Stomach smooth muscle (tissue), 2 donors: Measurements from ENCODE around the gene MMEL1.
A peak's percentile ranks its signal among the peaks of the same experiment; 100 is the strongest.
"Not testable (repeated sequence)": the region's sequence is repeated elsewhere in the genome, so short reads cannot be mapped to it uniquely, and the experiment has no call there.

ENCODE experiments used
- H3K27ac ChIP-seq: one replicate; pipeline ENCODE4 v1.7.0; 2013; ENCODE audit warnings: mild to moderate bottlenecking, low read length, inconsistent platforms
- H3K27me3 ChIP-seq, 2 donors: one replicate each; pipeline ENCODE4 v1.7.0; 2013; ENCODE audit warnings: low read length in 2 of 2; ENCODE audit not compliant: insufficient read depth in 2 of 2, control insufficient read depth in 1 of 2
- H3K36me3 ChIP-seq, 2 donors: one replicate each; pipeline ENCODE4 v1.7.0; 2013; ENCODE audit warnings: low read length in 2 of 2; ENCODE audit not compliant: control insufficient read depth in 2 of 2, insufficient read depth in 2 of 2
- H3K4me1 ChIP-seq: one replicate; pipeline ENCODE4 v1.7.0; 2013; ENCODE audit warnings: low read length; ENCODE audit not compliant: control insufficient read depth, insufficient read depth
- H3K4me3 ChIP-seq, 2 donors: one replicate each; pipeline ENCODE4 v1.7.0; 2013; ENCODE audit warnings: low read length in 2 of 2
- H3K9ac ChIP-seq, 2 donors: one replicate each; pipeline ENCODE4 v1.7.0; 2013; ENCODE audit warnings: low read length in 2 of 2, mild to moderate bottlenecking in 1 of 2
- H3K9me3 ChIP-seq, 2 donors: one replicate each; pipeline ENCODE4 v1.7.0; 2013; ENCODE audit warnings: low read length in 2 of 2; ENCODE audit not compliant: control insufficient read depth in 2 of 2
- donor health status: healthy.
- donor health status: Pancreatic carcinoma.

Gene MMEL1

GRCh38 chr1:2551544-2551943 lies 81.3 kb downstream of the MMEL1 start:
- not testable (repeated sequence) for H3K36me3 ChIP-seq, H3K9me3 ChIP-seq, H3K4me3 ChIP-seq, H3K27ac ChIP-seq, H3K9ac ChIP-seq
- Histone ChIP-seq H3K27me3 (peaks cover 3 to 17% of the 10 kb centered on the region in 2 donors), H3K4me1 (peaks cover 46% of the 10 kb centered on the region)

GRCh38 chr1:2550309-2550861 lies 82.4 kb downstream of the MMEL1 start:
- not testable (repeated sequence) for H3K27ac ChIP-seq, H3K36me3 ChIP-seq, H3K9me3 ChIP-seq, H3K4me3 ChIP-seq, H3K9ac ChIP-seq
- H3K27me3 ChIP-seq: peaks cover 3 to 25% of the 10 kb centered on the region in 2 donors
- peaks cover 44% of the 10 kb centered on the region for H3K4me1 ChIP-seq

- H3K27ac ChIP-seq: peak overlapping the region; percentile 77
- H3K4me3 ChIP-seq, H3K36me3 ChIP-seq, H3K9me3 ChIP-seq: not testable (repeated sequence)
- H3K27me3 ChIP-seq: peaks cover 3 to 28% of the 10 kb centered on the region in 2 donors
- H3K4me1 ChIP-seq: peaks cover 44% of the 10 kb centered on the region
- H3K9ac ChIP-seq: peak overlapping the region in 1 of 2 donors; percentile 55
Observed at GRCh38 chr1:2549367-2550029, 83.3 kb downstream of the MMEL1 start.

GRCh38 chr1:2548068-2548589 lies 84.7 kb downstream of the MMEL1 start:
- Histone ChIP-seq H3K9me3 (no peaks in the 10 kb centered on the region), H3K27ac (peak overlapping the region; percentile 77), H3K4me3 (peak overlapping the region; percentile 1 to 67), H3K27me3 (peaks cover 5 to 39% of the 10 kb centered on the region in 2 donors), H3K9ac (peak overlapping the region in 1 of 2 donors; percentile 55), H3K4me1 (peaks cover 51% of the 10 kb centered on the region), H3K36me3 (no peaks in the 10 kb centered on the region)

DNA sequence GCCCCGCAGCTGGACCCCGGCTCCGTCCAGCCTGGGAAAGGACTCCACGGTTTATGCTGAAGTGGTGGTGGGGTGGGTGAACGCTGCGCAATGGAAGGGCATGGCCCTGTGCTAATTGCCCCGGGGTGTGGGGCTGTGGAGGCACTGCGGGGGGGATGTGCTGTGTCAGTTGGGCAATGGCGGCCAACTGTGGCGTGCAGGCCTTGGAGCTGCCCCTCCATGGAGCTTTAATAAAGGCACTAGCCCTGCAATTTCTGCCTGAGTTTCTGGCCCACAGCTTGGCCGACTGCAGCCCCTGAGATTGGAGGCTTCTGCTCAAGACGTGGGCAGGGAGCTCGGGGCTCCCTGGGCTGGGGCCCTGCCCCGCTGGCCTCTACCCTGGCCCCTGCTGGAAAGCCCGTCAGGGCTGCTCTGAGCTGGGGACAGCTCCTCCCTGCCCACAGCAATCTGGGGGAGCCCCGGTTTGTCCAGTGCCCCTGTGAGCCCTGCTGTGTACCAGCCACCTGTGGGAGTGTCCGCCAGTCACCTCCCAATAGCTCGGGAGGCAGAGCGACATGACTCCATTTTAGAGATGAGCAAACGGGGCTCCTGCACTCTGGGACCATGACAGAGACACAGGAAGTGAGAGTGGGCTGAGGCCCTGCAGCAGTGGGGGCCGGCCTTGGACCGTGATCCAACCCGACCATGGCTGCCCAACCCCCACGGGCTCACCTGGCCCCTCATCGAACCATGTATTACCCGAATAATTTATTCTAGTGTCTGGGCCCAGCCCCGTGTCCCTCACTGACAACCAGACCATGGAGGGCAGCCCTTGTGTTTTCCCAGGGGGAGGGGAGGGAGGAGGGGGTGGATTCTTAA lies 85.4 kb downstream of the MMEL1 start:
- no peak overlapping the region for H3K9ac ChIP-seq
- peaks cover 51% of the 10 kb centered on the region for H3K4me1 ChIP-seq

GRCh38 chr1:2546515-2547209 lies 86.2 kb downstream of the MMEL1 start:
- Histone ChIP-seq H3K4me1 (peaks cover 51% of the 10 kb centered on the region), H3K36me3 (no peaks in the 10 kb centered on the region), H3K27ac (peak overlapping the region; percentile 77), H3K9ac (no peak overlapping the region), H3K9me3 (no peaks in the 10 kb centered on the region), H3K27me3 (peaks cover 10 to 46% of the 10 kb centered on the region in 2 donors), H3K4me3 (peak overlapping the region in 1 of 2 donors; percentile 67)

More for the DNA sequence above, 85.4 kb downstream of the MMEL1 start:
- Histone ChIP-seq H3K36me3 (no peaks in the 10 kb centered on the region), H3K27me3 (peaks cover 7 to 40% of the 10 kb centered on the region in 2 donors), H3K27ac (peak overlapping the region; percentile 77), H3K4me3 (peak overlapping the region in 1 of 2 donors; percentile 67), H3K9me3 (no peaks in the 10 kb centered on the region)

DNA sequence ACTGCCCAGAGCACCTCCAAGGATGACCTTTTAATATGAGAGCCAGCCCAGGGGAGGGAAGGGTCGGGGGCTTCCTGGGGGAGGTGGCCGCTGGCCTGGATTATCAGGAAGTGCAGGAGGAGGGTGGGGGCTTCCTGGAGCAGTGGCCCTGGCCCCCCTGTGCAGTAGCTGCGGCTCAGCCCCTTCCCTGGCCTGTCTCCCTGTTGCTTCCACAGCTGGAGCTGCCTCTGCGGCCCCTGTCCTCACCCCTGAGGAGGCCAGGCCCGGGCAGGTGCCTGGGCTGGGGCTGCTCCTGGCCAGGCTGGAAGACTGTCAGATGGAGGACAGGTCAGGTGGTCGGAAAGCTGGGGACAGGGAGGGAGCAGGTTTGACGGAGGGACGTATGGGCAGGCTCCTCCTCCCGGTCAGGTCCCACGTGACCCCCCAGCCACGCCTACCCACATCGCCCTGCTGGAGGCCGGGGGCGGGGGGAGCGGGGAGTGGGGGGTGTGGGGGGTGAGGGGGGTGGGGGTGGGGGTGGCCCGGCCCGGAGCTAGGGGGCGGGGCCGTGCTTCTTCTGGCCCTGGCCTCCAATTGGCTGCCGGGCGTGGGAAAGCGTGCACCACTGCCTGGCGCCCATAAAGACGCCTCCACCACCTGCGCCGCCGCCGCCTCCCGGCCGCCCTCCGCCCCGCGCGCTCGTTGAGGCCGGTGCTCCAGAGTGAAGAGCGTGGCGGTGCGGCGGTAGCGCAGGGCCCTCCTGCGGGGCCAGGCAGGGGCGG lies 86.9 kb downstream of the MMEL1 start:
- peaks cover 12 to 49% of the 10 kb centered on the region in 2 donors for H3K27me3 ChIP-seq
- no peaks in the 10 kb centered on the region for H3K36me3 ChIP-seq
- peak overlapping the region in 1 of 2 donors; percentile 67 for H3K4me3 ChIP-seq
- H3K4me1 ChIP-seq: peaks cover 51% of the 10 kb centered on the region
- no peaks in the 10 kb centered on the region for H3K9me3 ChIP-seq
- peak overlapping the region; percentile 41 for H3K27ac ChIP-seq
- no peak overlapping the region for H3K9ac ChIP-seq

GRCh38 chr1:2544875-2545640 lies 87.8 kb downstream of the MMEL1 start:
- Histone ChIP-seq H3K9me3 (no peaks in the 10 kb centered on the region), H3K4me3 (no peak overlapping the region), H3K9ac (no peak overlapping the region), H3K27me3 (peaks cover 12 to 52% of the 10 kb centered on the region in 2 donors), H3K36me3 (no peaks in the 10 kb centered on the region), H3K27ac (no peak overlapping the region), H3K4me1 (peaks cover 51% of the 10 kb centered on the region)

- Histone ChIP-seq H3K9me3 (no peaks in the 10 kb centered on the region), H3K4me1 (peaks cover 50% of the 10 kb centered on the region), H3K4me3 (no peak overlapping the region), H3K27ac (no peak overlapping the region), H3K9ac (no peak overlapping the region), H3K27me3 (peaks cover 18 to 59% of the 10 kb centered on the region in 2 donors), H3K36me3 (no peaks in the 10 kb centered on the region)
Observed at GRCh38 chr1:2544093-2544874, 88.5 kb downstream of the MMEL1 start.
